Pulmonary artery endothelial cell (primary cell): ENCODE results near the gene TOM1L2. TPM values are rescaled to one million over a fixed set of nuclear protein-coding genes. Genes with fewer than 3 reads are reported as not detected.

Experiments
- total RNA-seq: library from RNA; depleted of rRNA; stranded (reverse); fragments of >200 nt; gene quantifications from 2 replicates; pipeline ENCODE4 v1.2.3, GENCODE V29; 2014

TOM1L2 gene
- total RNA-seq, 1 donor from 2014 or later, result 14.3 TPM

Other genes with a start within 250 kb of the TOM1L2 start
- gene SREBF1, start 135.4 kb downstream of the TOM1L2 start, total RNA-seq, result 19.8 and 34.3 TPM in 2 replicates
- gene DRC3, start 462 bp upstream of the TOM1L2 start, total RNA-seq, result 1.1 TPM in 2 replicates
- 21.2 and 23.3 TPM in 2 replicates for gene ATPAF2, start 66.8 kb upstream of the TOM1L2 start, total RNA-seq
- 6.1 and 7.9 TPM in 2 replicates for gene GID4, start 67.0 kb upstream of the TOM1L2 start, total RNA-seq
- 38.1 and 49.3 TPM in 2 replicates for gene DRG2, start 115.5 kb upstream of the TOM1L2 start, total RNA-seq
- 0.07 and 0.20 TPM in 2 replicates for gene MYO15A, start 136.4 kb upstream of the TOM1L2 start, total RNA-seq
- 97.3 and 132 TPM in 2 replicates for gene ALKBH5, start 211.4 kb upstream of the TOM1L2 start, total RNA-seq